Astrocyte (in vitro differentiated cells and primary cell): ENCODE results near the gene AKAP14. TPM values are rescaled to one million over a fixed set of nuclear protein-coding genes. Genes with fewer than 3 reads are reported as not detected.
"Not testable (repeated sequence)": the region's sequence is repeated elsewhere in the genome, so short reads cannot be mapped to it uniquely, and the experiment has no call there.

Experiments
- DNase-seq: peaks from one replicate; pipeline ENCODE4 v3.0.0-alpha.2; 2010; ENCODE audit warnings: low read depth
- FAIRE-seq: peaks from 2 replicates; lab custom pipeline; 2011; peaks lifted over from hg19 to GRCh38; lab: Jason Lieb, UNC
- H2AFZ ChIP-seq: 2 replicates; pipeline ENCODE4 v1.6.0; 2012; ENCODE audit warnings: low read depth, low read length, inconsistent platforms
- H3K27ac ChIP-seq: 2 replicates; pipeline ENCODE4 v1.5.1; 2011; ENCODE audit warnings: low read depth, low read length, inconsistent platforms
- H3K27me3 ChIP-seq: 2 replicates; pipeline ENCODE4 v1.6.0; 2011; ENCODE audit warnings: low read length, inconsistent platforms; ENCODE audit not compliant: insufficient read depth
- H3K36me3 ChIP-seq: 2 replicates; pipeline ENCODE4 v1.5.1; 2011; ENCODE audit warnings: low read length, inconsistent platforms; ENCODE audit not compliant: insufficient read depth
- H3K4me1 ChIP-seq: 2 replicates; pipeline ENCODE4 v1.5.1; 2011; ENCODE audit warnings: low read length, inconsistent platforms; ENCODE audit not compliant: insufficient read depth
- H3K4me2 ChIP-seq: 2 replicates; pipeline ENCODE4 v1.6.0; 2012; ENCODE audit warnings: low read length, inconsistent platforms
- H3K4me3 ChIP-seq: 2 replicates; pipeline ENCODE4 v1.5.1; 2011; ENCODE audit warnings: low read depth, mild to moderate bottlenecking, low read length, inconsistent platforms; ENCODE audit not compliant: insufficient read depth
- H3K79me2 ChIP-seq: 2 replicates; pipeline ENCODE4 v1.6.0; 2012; ENCODE audit warnings: mild to moderate bottlenecking, low read length, inconsistent platforms; ENCODE audit not compliant: insufficient read depth
- H3K9ac ChIP-seq: 2 replicates; pipeline ENCODE4 v1.6.0; 2012; ENCODE audit warnings: mild to moderate bottlenecking, low read length, inconsistent platforms
- H3K9me3 ChIP-seq: 2 replicates; pipeline ENCODE4 v1.5.1; 2012; ENCODE audit warnings: low read depth, mild to moderate bottlenecking, low read length, inconsistent platforms; ENCODE audit not compliant: insufficient read depth
- H4K20me1 ChIP-seq: 2 replicates; pipeline ENCODE4 v1.6.0; 2012; ENCODE audit warnings: low read length, inconsistent platforms; ENCODE audit not compliant: insufficient read depth
- H3K27ac Mint-ChIP-seq: one replicate; pipeline ENCODE4 v1.8.0; 2021; ENCODE audit warnings: mild to moderate bottlenecking, mixed read lengths; ENCODE audit not compliant: unreplicated experiment
- H3K27me3 Mint-ChIP-seq: one replicate; pipeline ENCODE4 v1.8.0; 2021; ENCODE audit warnings: low read depth, mixed read lengths; ENCODE audit not compliant: unreplicated experiment
- H3K36me3 Mint-ChIP-seq: one replicate; pipeline ENCODE4 v1.8.0; 2021; ENCODE audit warnings: low read depth, mixed read lengths; ENCODE audit not compliant: unreplicated experiment
- H3K4me1 Mint-ChIP-seq: one replicate; pipeline ENCODE4 v1.8.0; 2021; ENCODE audit warnings: low read depth, mixed read lengths; ENCODE audit not compliant: unreplicated experiment
- H3K4me3 Mint-ChIP-seq: one replicate; pipeline ENCODE4 v1.8.0; 2021; ENCODE audit warnings: mild to moderate bottlenecking, moderate library complexity, mixed read lengths; ENCODE audit not compliant: unreplicated experiment
- H3K9me3 Mint-ChIP-seq: one replicate; pipeline ENCODE4 v1.8.0; 2021; ENCODE audit warnings: mild to moderate bottlenecking, mixed read lengths; ENCODE audit not compliant: unreplicated experiment
- EZH2 ChIP-seq: IDR thresholded peaks from 2 replicates; pipeline ENCODE4 v1.6.1; 2012; ENCODE audit warnings: mild to moderate bottlenecking, low read length, inconsistent platforms; ENCODE audit not compliant: insufficient read depth
- total RNA-seq: library from RNA; stranded (reverse); gene quantifications from 2 replicates; pipeline ENCODE4 v1.2.1, GENCODE V29; 2021
- TF ChIP-seq, protein P1 (sequence below): IDR thresholded peaks from 2 replicates; pipeline ENCODE4 v1.5.1; 2011; ENCODE audit warnings: low read depth, mild to moderate bottlenecking, inconsistent platforms, low read length, moderate library complexity; ENCODE audit not compliant: insufficient read depth

AKAP14 gene
- total RNA-seq, 1 donor from 2014 or later = not detected

DNA sequence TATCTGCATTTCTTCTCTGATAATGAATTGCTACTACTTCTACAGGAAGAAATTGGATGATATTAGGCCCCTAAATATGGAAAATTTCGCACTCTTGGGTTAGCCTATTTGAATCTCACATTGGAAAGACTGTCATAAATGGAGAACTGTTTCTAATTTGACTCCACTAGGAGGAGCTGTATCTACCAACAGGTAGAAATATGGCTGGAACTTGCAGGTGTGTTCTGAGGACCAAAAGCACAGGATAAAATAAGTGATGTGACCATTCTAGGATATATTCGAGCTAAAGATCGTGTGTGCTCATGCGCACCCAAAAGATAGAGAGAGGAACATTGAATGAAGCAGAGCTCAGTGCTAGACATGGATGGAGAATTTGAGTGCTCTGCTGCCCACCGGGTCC, 52.7 kb downstream of the AKAP14 start:
- H3K9me3 ChIP-seq = no peaks in the 10 kb centered on the region
- no peak overlapping the region for H2AFZ ChIP-seq
- H3K36me3 Mint-ChIP-seq = no peaks in the 10 kb centered on the region
- H3K36me3 ChIP-seq = no peaks in the 10 kb centered on the region
- no peaks in the 10 kb centered on the region for H3K4me1 ChIP-seq
- no peak overlapping the region for H3K4me3 Mint-ChIP-seq
- no peaks in the 10 kb centered on the region for H3K9me3 Mint-ChIP-seq
- H4K20me1 ChIP-seq = no peaks in the 10 kb centered on the region
- no peaks in the 10 kb centered on the region for H3K27me3 ChIP-seq
- DNase-seq = no peak
- TF ChIP-seq, protein P1, sequence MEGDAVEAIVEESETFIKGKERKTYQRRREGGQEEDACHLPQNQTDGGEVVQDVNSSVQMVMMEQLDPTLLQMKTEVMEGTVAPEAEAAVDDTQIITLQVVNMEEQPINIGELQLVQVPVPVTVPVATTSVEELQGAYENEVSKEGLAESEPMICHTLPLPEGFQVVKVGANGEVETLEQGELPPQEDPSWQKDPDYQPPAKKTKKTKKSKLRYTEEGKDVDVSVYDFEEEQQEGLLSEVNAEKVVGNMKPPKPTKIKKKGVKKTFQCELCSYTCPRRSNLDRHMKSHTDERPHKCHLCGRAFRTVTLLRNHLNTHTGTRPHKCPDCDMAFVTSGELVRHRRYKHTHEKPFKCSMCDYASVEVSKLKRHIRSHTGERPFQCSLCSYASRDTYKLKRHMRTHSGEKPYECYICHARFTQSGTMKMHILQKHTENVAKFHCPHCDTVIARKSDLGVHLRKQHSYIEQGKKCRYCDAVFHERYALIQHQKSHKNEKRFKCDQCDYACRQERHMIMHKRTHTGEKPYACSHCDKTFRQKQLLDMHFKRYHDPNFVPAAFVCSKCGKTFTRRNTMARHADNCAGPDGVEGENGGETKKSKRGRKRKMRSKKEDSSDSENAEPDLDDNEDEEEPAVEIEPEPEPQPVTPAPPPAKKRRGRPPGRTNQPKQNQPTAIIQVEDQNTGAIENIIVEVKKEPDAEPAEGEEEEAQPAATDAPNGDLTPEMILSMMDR = peak; percentile 8
- TF ChIP-seq EZH2 = no peak
- FAIRE-seq = no peak
- H3K4me1 Mint-ChIP-seq = no peaks in the 10 kb centered on the region
- H3K4me3 ChIP-seq = no peak overlapping the region
- H3K27ac Mint-ChIP-seq = no peak overlapping the region
- H3K27ac ChIP-seq = no peak overlapping the region
- H3K27me3 Mint-ChIP-seq = no peaks in the 10 kb centered on the region
- no peak overlapping the region for H3K9ac ChIP-seq
- no peaks in the 10 kb centered on the region for H3K79me2 ChIP-seq
- no peak overlapping the region for H3K4me2 ChIP-seq

GRCh38 chrX:119954374-119954773, 58.7 kb downstream of the AKAP14 start:
- peaks cover 4% of the 10 kb centered on the region for H3K27me3 Mint-ChIP-seq

GRCh38 chrX:119955807-119956570, 60.3 kb downstream of the AKAP14 start:
- H3K4me1 Mint-ChIP-seq, FAIRE-seq, H3K4me3 ChIP-seq, H3K27ac Mint-ChIP-seq, H3K27me3 ChIP-seq, H3K4me2 ChIP-seq, H2AFZ ChIP-seq, H3K79me2 ChIP-seq, H3K36me3 Mint-ChIP-seq, H3K4me3 Mint-ChIP-seq, H3K27ac ChIP-seq, H4K20me1 ChIP-seq, H3K27me3 Mint-ChIP-seq, H3K9me3 Mint-ChIP-seq, H3K9ac ChIP-seq, H3K9me3 ChIP-seq, H3K36me3 ChIP-seq, H3K4me1 ChIP-seq, DNase-seq: not testable (repeated sequence)

More at GRCh38 chrX:119954374-119954773, 58.7 kb downstream of the AKAP14 start:
- Histone ChIP-seq H3K36me3 (no peaks in the 10 kb centered on the region), H3K4me2 (no peak overlapping the region), H3K4me3 (no peak overlapping the region), H3K9me3 (no peaks in the 10 kb centered on the region), H3K79me2 (no peaks in the 10 kb centered on the region), H3K4me1 (no peaks in the 10 kb centered on the region), H3K9ac (no peak overlapping the region), H2AFZ (no peak overlapping the region), H3K27me3 (no peaks in the 10 kb centered on the region), H3K27ac (no peak overlapping the region), H4K20me1 (no peaks in the 10 kb centered on the region)
- H3K4me3 Mint-ChIP-seq = no peak overlapping the region
- H3K36me3 Mint-ChIP-seq = no peaks in the 10 kb centered on the region
- TF ChIP-seq EZH2 = no peak
- TF ChIP-seq, protein P1 = no peak
- no peaks in the 10 kb centered on the region for H3K4me1 Mint-ChIP-seq
- H3K9me3 Mint-ChIP-seq = no peaks in the 10 kb centered on the region
- FAIRE-seq (no peak), DNase-seq (no peak)
- H3K27ac Mint-ChIP-seq = no peak overlapping the region
